Measurements from ENCODE around the gene PCGF2.

The PCGF2 gene

DNA sequence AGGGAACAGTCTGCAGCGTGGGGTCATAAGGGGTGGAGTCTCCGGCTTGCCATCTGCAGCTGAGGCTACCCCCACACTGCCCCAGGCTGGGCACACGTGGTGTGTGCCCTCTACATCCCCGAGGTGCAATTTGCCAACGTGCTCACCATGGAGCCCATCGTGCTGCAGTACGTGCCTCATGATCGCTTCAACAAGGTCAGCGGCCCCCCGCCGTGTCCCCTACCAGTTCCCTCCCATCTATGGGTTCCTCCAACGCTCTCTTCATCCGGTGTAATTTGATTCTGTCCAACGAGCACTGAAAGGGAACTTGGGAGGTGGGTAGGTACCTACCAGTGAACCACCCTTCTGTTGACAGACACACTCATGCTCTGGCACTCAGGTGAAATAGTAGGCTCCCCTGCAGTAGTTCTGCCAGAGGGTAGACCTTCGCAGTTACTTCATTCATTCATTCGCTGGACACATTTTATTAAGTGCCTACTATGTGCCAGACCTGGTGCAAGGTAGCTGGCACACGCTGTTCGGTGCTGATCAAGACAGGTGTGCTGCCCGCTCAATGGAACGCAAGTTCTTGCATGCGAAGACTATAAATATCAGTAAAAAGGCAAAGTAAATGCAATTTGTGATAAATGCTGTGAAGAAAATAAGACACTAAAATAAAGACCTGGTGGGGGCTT, 40.3 kb downstream of the PCGF2 start:
- peaks cover 17% of the 10 kb centered on the region for H3K4me1 ChIP-seq (ENCODE audit: control insufficient read depth, insufficient read depth, low read length, poor library complexity, severe bottlenecking)
- H3K4me3 ChIP-seq (ENCODE audit: extremely low read depth, insufficient read depth, low read length, poor library complexity, severe bottlenecking) = no peak overlapping the region
- no peaks in the 10 kb centered on the region for H3K9me3 ChIP-seq (ENCODE audit: control insufficient read depth, low read length)
- peaks cover 28% of the 10 kb centered on the region for H3K36me3 ChIP-seq (ENCODE audit: control insufficient read depth, insufficient read depth, low read length)
- no peak overlapping the region for H3K27ac ChIP-seq (ENCODE audit: low read depth, low read length, severe bottlenecking)
- WGBS, 2 experiments (ENCODE audit: insufficient coverage in 2 of 2) = 88 to 89% methylated on average over 16 to 17 of the region's 21 CpGs

DNA sequence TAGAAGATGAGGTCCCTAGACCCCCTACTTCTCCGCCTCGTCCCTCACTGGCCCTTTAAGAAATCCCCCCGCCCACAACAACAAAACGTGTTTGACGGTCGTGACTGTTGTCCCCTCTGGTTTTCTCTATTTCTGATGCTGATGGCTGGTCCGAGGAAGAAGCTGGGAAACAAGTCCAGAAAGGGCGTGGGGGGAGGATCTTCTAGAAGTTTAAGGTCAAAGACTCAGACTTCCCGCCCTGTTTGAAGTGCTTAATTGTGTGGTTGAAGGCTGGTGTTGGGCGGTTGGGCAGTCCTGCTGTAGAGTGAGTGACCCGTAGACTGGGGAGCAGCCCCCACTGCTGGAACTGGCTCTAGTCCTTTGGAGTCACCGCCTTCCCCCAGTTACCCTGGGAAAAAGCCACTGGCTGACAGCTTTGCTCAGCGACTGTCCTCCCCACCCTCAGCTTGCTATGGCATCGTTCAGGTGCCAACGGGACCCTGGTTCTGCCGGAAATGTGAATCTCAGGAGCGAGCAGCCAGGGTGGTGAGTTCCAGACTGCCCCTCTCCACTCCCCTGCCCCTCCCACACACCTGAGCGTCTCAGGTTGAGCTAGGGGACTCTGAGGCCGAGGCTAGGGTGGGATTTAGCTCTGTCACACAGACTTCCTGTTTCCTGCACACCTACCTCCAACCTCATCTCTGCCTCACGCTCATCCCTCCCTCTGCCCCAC, 41.5 kb downstream of the PCGF2 start:
- 20% methylated on average over 10 to 11 of the region's 20 CpGs for WGBS, 2 experiments (ENCODE audit: insufficient coverage in 2 of 2)
- peaks cover 18% of the 10 kb centered on the region for H3K36me3 ChIP-seq (ENCODE audit: control insufficient read depth, insufficient read depth, low read length)
- H3K27ac ChIP-seq (ENCODE audit: low read depth, low read length, severe bottlenecking) = no peak overlapping the region
- no peaks in the 10 kb centered on the region for H3K9me3 ChIP-seq (ENCODE audit: control insufficient read depth, low read length)
- H3K4me3 ChIP-seq (ENCODE audit: extremely low read depth, insufficient read depth, low read length, poor library complexity, severe bottlenecking) = peak overlapping the region; percentile 73
- H3K4me1 ChIP-seq (ENCODE audit: control insufficient read depth, insufficient read depth, low read length, poor library complexity, severe bottlenecking) = peaks cover 17% of the 10 kb centered on the region

DNA sequence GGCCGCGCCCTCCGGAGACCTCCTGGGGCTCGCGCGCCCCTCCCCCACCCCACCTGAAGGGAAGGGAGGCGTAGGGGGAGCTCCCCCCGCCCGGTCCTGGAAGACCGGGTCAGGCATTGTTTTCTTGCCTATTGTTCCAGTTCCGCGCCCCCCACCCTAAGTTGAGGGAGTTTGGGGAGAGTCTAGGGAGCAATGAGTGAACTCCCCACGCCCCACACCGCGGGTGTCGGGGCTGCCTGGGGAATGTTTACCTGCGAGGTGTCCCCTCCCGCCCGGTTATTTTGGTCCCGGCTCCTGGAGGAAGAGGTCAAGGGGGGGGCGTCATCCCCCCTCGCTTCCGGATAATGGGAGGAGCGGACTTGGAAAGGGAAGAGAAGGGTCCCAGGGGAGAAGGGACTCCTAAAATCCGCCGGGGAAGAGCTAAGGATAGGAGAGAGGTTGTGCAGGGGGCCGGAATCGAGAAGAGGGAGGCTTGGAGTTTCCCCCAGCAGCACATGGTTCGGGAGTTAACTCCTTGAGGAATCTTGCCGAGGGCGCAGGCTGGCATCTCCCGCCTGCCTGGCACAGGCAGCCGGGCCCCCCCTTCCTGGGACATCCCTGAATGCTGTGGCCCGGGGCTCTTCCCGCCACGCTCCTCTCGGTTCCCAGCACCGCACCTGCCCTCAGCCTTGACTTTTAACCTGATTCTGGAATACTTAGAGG, 42.2 kb downstream of the PCGF2 start:
- Histone ChIP-seq H3K4me1 (ENCODE audit: control insufficient read depth, insufficient read depth, low read length, poor library complexity, severe bottlenecking) (peaks cover 17% of the 10 kb centered on the region), H3K27ac (ENCODE audit: low read depth, low read length, severe bottlenecking) (peak overlapping the region; percentile 45), H3K9me3 (ENCODE audit: control insufficient read depth, low read length) (no peaks in the 10 kb centered on the region), H3K4me3 (ENCODE audit: extremely low read depth, insufficient read depth, low read length, poor library complexity, severe bottlenecking) (peak overlapping the region; percentile 73), H3K36me3 (ENCODE audit: control insufficient read depth, insufficient read depth, low read length) (peaks cover 17% of the 10 kb centered on the region)
- WGBS, 2 experiments (ENCODE audit: insufficient coverage in 2 of 2) = 1% methylated on average over 12 to 19 of the region's 38 CpGs

DNA sequence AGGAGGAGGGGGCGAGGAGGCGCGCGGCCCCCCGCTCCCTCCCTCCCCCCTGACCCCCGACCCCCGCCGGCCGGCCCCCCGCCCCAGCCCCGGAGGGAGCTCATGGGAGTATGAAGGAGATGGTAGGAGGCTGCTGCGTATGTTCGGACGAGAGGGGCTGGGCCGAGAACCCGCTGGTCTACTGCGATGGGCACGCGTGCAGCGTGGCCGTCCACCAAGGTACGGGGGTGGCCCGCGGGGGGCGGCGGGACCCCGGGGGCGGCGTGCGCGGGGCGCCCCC, 42.7 kb downstream of the PCGF2 start:
- H3K4me3 ChIP-seq (ENCODE audit: extremely low read depth, insufficient read depth, low read length, poor library complexity, severe bottlenecking) = peak overlapping the region; percentile 73
- WGBS, 2 experiments (ENCODE audit: insufficient coverage in 2 of 2) = no CpG with 5 or more reads among the region's 32 CpGs
- no peaks in the 10 kb centered on the region for H3K9me3 ChIP-seq (ENCODE audit: control insufficient read depth, low read length)
- H3K27ac ChIP-seq (ENCODE audit: low read depth, low read length, severe bottlenecking) = no peak overlapping the region
- peaks cover 17% of the 10 kb centered on the region for H3K4me1 ChIP-seq (ENCODE audit: control insufficient read depth, insufficient read depth, low read length, poor library complexity, severe bottlenecking)
- peaks cover 17% of the 10 kb centered on the region for H3K36me3 ChIP-seq (ENCODE audit: control insufficient read depth, insufficient read depth, low read length)

DNA sequence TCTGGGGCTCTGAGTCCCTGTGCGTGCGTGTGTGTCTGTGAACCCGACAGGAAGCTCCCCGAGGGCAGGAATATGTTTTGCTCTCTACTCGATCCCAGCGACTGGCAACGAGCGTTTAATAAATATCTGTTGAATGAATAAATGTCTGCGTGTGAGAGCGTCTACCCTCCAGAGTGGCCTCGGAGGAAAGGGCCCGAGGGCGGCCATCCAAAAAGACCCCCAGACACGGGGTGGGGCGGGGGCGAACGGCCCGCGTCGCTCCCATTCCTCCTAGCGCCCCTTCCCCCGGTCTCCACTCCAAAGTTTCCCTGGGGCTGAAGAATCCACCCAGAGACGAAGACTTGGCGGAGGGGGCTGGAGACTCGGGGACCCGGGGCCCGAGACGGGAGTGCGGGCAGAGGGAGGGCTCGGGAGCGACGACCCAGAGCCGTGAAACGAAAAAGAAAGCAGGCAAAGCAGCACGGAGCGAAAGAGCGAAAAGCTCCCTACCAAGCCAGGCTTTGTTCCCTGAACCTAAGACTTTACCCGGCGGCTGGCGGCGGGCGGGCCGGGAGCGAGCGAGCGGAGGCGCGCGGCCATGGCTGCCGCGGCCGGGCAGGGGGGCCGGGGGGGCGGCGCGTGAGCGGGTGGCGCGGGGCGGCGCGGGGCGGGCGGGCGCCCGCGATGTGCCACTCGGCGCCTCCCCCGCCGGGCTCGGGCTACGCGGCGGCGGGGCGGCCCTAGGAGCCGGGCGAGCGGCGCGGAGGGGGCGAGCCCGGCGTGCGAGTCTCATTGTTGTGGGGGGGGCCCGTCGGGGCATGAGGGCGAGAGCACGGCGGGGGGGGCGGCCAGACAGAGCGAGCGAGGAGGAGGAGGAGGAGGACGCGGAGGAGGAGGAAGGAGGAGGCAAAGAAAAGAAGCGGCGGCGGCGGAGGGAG, 43.3 kb downstream of the PCGF2 start, which contains the start of gene MLLT6:
TSS of gene MLLT6 (plus strand) at position 668 of the 917 bp plus-strand sequence. CDS start 360 bp downstream, outside the sequence.
- H3K36me3 ChIP-seq (ENCODE audit: control insufficient read depth, insufficient read depth, low read length) = peaks cover 16% of the 10 kb centered on the region
- H3K27ac ChIP-seq (ENCODE audit: low read depth, low read length, severe bottlenecking) = peak within 1 kb of the TSS; percentile 69
- 0 to 1% methylated on average over 41 to 61 of the region's 100 CpGs for WGBS, 2 experiments (ENCODE audit: insufficient coverage in 2 of 2)
- H3K4me3 ChIP-seq (ENCODE audit: extremely low read depth, insufficient read depth, low read length, poor library complexity, severe bottlenecking) = peak within 1 kb of the TSS; percentile 73
- peaks cover 17% of the 10 kb centered on the region for H3K4me1 ChIP-seq (ENCODE audit: control insufficient read depth, insufficient read depth, low read length, poor library complexity, severe bottlenecking)
- no peaks in the 10 kb centered on the region for H3K9me3 ChIP-seq (ENCODE audit: control insufficient read depth, low read length)

DNA sequence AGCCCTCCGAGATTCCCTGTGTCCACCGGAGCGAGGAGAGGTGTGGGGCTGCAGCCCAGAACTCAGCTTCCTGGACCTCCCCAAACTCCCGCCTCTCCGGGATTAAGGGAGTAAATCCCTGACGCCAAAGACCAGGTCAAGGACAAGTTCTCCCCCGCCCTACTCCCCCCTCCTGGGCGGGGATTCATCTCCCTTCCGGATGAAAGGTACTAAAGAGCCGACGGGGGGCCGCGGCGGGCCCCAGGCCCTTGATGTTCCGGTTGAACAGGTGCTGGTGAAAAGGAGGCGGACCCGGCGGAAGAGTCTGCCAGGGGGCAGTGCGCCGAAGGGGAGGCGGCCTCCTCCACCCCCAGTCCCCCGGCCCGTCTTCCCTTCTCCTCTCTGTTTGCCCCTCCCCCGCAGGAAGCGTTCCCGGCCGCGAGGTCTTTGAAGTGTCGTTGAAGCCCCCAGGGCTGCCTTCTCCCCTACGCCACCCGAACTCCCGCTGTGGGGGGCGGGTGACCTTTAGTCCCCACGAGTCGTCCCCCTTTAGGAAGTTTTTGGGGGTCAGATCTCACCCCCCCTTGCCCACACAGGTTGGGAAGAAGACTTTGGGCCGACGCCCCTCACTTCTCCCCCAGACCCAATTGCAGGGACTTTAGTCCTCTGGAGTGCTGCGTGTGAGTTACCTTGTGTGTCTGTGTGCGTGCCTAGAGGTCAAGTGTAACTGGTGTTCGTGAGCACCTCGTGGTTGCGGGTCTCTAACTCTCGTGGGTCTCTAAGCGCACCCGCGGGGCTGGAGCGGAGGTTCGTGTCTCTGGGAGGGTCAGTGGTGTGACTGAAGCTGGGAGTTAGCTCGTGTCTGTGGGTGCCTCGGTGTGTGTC, 44.2 kb downstream of the PCGF2 start:
- Histone ChIP-seq H3K4me3 (ENCODE audit: extremely low read depth, insufficient read depth, low read length, poor library complexity, severe bottlenecking) (peak overlapping the region; percentile 73), H3K36me3 (ENCODE audit: control insufficient read depth, insufficient read depth, low read length) (peaks cover 8% of the 10 kb centered on the region), H3K9me3 (ENCODE audit: control insufficient read depth, low read length) (no peaks in the 10 kb centered on the region), H3K4me1 (ENCODE audit: control insufficient read depth, insufficient read depth, low read length, poor library complexity, severe bottlenecking) (peaks cover 17% of the 10 kb centered on the region), H3K27ac (ENCODE audit: low read depth, low read length, severe bottlenecking) (no peak overlapping the region)
- 0 to 1% methylated on average over 12 to 21 of the region's 50 CpGs for WGBS, 2 experiments (ENCODE audit: insufficient coverage in 2 of 2)

DNA sequence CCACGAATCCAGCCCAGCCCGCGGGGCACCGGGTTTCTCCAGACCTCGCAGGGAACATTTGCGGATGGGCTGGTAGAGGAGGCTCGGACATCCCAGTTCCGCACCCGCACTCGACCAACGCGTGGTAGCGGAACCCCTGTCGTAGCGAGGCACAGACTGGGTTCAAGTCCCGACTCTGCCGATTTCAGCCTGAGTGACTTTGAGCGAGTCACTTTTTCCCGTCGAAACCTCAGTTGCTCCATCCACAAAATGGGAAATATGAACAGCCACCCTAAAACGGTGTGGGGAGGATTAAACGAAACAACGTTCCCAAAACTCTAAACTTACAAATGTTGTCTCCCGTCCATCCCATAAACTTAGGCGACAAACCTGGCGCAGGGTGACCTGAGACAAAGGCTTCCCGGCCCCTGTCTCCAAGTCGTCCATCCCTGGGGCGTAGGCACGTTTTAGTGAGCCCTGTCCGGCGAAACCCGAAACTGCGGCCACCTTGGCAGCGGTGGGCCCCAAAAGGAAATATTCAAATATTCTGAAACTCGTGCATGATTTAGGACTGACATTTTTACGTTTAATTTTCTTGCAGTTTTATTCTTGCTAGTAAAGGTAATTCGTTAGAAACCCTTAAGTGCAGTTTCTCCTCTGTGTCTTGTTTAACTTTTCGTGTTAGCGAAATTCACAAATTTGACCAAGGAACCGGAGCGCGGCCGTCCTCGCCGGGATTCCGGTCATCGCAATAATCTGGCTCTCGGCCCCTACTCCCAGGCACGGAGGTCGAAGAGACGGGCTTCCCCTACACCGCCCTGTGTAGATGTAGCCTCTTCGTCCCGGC, 45.0 kb downstream of the PCGF2 start:
- Histone ChIP-seq H3K36me3 (ENCODE audit: control insufficient read depth, insufficient read depth, low read length) (peaks cover 4% of the 10 kb centered on the region), H3K9me3 (ENCODE audit: control insufficient read depth, low read length) (no peaks in the 10 kb centered on the region), H3K4me1 (ENCODE audit: control insufficient read depth, insufficient read depth, low read length, poor library complexity, severe bottlenecking) (peaks cover 17% of the 10 kb centered on the region), H3K27ac (ENCODE audit: low read depth, low read length, severe bottlenecking) (no peak overlapping the region), H3K4me3 (ENCODE audit: extremely low read depth, insufficient read depth, low read length, poor library complexity, severe bottlenecking) (peak overlapping the region; percentile 73)
- 2 to 3% methylated on average over 49 to 51 of the region's 55 CpGs for WGBS, 2 experiments (ENCODE audit: insufficient coverage in 2 of 2)

DNA sequence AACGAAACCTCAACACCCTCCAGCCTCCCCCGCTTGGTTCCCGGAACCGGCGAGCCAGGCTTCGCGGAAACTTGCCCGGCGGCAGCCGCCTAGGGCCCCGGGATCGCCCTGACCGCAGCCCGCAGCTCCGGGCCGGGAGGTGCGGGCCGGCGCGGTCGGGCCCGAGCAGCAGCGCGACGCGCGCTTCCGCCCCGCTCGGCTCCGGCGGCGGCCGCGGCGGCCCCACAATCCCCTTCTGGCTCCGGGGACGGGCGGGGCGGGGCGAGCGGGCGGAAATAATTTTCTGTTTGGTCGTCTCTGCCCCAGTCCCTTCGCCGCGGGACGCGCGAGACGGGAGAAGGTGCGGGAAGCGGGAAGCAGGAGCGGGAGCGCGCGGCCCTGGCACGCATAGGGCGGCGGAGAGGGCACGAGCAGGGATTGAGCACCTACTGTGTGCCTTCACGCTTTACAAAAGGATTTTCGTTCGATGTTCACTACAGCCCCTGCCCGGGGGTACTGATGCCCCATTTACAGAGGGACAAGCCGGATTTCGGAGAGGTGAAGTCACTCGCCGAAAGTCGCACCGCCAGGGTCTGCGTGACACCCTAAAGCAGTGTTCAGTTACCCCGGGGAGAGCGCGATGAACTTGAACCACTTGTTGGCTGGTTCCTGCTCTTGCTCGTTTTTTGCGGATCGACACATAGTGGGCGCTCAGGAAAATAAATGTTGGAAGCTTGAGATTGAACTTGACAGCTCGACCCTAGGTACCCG, 45.8 kb downstream of the PCGF2 start:
- Histone ChIP-seq H3K27ac (ENCODE audit: low read depth, low read length, severe bottlenecking) (peak overlapping the region; percentile 29), H3K4me3 (ENCODE audit: extremely low read depth, insufficient read depth, low read length, poor library complexity, severe bottlenecking) (peak overlapping the region; percentile 73)
- WGBS, 2 experiments (ENCODE audit: insufficient coverage in 2 of 2) = 1% methylated on average over 58 to 72 of the region's 81 CpGs

More for the DNA sequence above, 45.8 kb downstream of the PCGF2 start:
- H3K9me3 ChIP-seq (ENCODE audit: control insufficient read depth, low read length) = no peaks in the 10 kb centered on the region
- no peaks in the 10 kb centered on the region for H3K36me3 ChIP-seq (ENCODE audit: control insufficient read depth, insufficient read depth, low read length)
- H3K4me1 ChIP-seq (ENCODE audit: control insufficient read depth, insufficient read depth, low read length, poor library complexity, severe bottlenecking) = peaks cover 17% of the 10 kb centered on the region

All from mesodermal cell (in vitro differentiated cells).